HepG2 (cell line): Measurements from ENCODE around the gene IFNLR1.

Source experiments
- ELF4 ChIP-seq: sonication (generic); formaldehyde crosslinking; IDR thresholded peaks from 2 replicates; pipeline ENCODE4 v1.5.0; 2020; ENCODE audit warnings: missing genetic modification reagents, mild to moderate bottlenecking, moderate library complexity, borderline replicate concordance
- ESRRA ChIP-seq: sonication (generic); formaldehyde crosslinking; IDR thresholded peaks from 2 replicates; pipeline ENCODE4 v1.5.1; 2020; ENCODE audit warnings: mild to moderate bottlenecking, low read depth, missing genetic modification reagents
- FOSL2 ChIP-seq: sonication (generic); formaldehyde crosslinking; IDR thresholded peaks from 2 replicates; pipeline ENCODE4 v1.4.0; 2020; ENCODE audit warnings: missing genetic modification reagents
- GABPA ChIP-seq, 2 experiments: IDR thresholded peaks; 2 replicates each; pipeline ENCODE4 v1.6.1; 2011 to 2016; ENCODE audit warnings: low read depth in 2 of 2, low read length in 1 of 2, missing biosample characterization in 1 of 2, missing genetic modification characterization in 1 of 2
- NR2F6 ChIP-seq, 2 experiments: IDR thresholded peaks; 2 replicates each; pipeline ENCODE4 v1.6.1; 2016; ENCODE audit warnings: antibody characterized with exemption in 1 of 2, mild to moderate bottlenecking in 1 of 2
- POLR2A ChIP-seq, 2 experiments: IDR thresholded peaks; 2 replicates each; pipeline ENCODE4 v1.6.1; 2011; ENCODE audit warnings: low read depth in 2 of 2, low read length in 2 of 2, mild to moderate bottlenecking in 1 of 2, moderate library complexity in 1 of 2; ENCODE audit not compliant: insufficient read depth in 1 of 2
- SMAD9 ChIP-seq: sonication (generic); formaldehyde crosslinking; IDR thresholded peaks from 2 replicates; pipeline ENCODE4 v1.5.1; 2020; ENCODE audit warnings: mild to moderate bottlenecking, missing genetic modification reagents
- STAT5B ChIP-seq: sonication (generic); formaldehyde crosslinking; IDR thresholded peaks from 2 replicates; pipeline ENCODE4 v1.4.0; 2020; ENCODE audit warnings: missing genetic modification reagents
- ZFP36L2 ChIP-seq: sonication (generic); formaldehyde crosslinking; IDR thresholded peaks from 2 replicates; pipeline ENCODE4 v1.4.0; 2020; ENCODE audit warnings: missing genetic modification reagents
- TF ChIP-seq, protein P1 (sequence below): sonication (generic); formaldehyde crosslinking; IDR thresholded peaks from 2 replicates; pipeline ENCODE4 v1.5.0; 2020; ENCODE audit warnings: mild to moderate bottlenecking, missing genetic modification reagents, moderate library complexity
- TF ChIP-seq, protein P2 (sequence below): sonication (generic); formaldehyde crosslinking; conservative IDR thresholded peaks from 2 replicates; pipeline ENCODE4 v1.8.0; 2022; ENCODE audit warnings: low read depth, missing genetic modification reagents
- TF ChIP-seq, protein P3 (sequence below), 2 experiments: fragments of 450-650 bp in 1 of 2; sonication (generic) in 1 of 2; formaldehyde crosslinking in 1 of 2; IDR thresholded peaks; 2 replicates each; pipeline versions ENCODE4 v1.6.1 to v1.8.0; 2016 to 2022; ENCODE audit warnings: antibody characterized with exemption in 1 of 2, mild to moderate bottlenecking in 1 of 2, missing genetic modification reagents in 1 of 2
- TF ChIP-seq, protein P4 (sequence below): IDR thresholded peaks from 2 replicates; pipeline ENCODE4 v1.6.1; 2016; ENCODE audit warnings: missing compliant biosample characterization, missing genetic modification reagents, borderline replicate concordance

DNA sequence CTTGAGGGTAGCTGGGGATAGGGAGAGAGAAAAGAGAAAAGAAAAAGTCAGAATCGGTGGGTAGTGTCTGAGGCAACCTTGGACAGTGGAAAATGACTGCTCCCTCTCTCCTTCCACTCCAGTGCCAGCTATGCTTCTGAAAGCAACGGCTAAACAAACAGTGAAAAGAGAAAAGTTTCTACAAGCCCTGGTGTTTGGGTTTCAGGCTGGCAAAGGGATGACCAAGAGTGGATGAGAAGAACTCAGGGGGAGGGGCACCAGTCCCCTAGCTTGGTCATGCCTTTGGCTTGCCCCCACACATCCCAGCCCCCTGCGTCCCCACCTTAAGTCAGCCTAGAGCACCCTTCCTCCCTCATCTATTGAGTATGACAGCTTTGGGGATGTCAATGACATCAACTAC, 52.7 kb downstream of the IFNLR1 start:
- TF ChIP-seq ESRRA: no peak
- no peak for TF ChIP-seq FOSL2
- TF ChIP-seq, protein P1, sequence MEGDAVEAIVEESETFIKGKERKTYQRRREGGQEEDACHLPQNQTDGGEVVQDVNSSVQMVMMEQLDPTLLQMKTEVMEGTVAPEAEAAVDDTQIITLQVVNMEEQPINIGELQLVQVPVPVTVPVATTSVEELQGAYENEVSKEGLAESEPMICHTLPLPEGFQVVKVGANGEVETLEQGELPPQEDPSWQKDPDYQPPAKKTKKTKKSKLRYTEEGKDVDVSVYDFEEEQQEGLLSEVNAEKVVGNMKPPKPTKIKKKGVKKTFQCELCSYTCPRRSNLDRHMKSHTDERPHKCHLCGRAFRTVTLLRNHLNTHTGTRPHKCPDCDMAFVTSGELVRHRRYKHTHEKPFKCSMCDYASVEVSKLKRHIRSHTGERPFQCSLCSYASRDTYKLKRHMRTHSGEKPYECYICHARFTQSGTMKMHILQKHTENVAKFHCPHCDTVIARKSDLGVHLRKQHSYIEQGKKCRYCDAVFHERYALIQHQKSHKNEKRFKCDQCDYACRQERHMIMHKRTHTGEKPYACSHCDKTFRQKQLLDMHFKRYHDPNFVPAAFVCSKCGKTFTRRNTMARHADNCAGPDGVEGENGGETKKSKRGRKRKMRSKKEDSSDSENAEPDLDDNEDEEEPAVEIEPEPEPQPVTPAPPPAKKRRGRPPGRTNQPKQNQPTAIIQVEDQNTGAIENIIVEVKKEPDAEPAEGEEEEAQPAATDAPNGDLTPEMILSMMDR (CRISPR knock-in tag): no peak
- TF ChIP-seq POLR2A (IDR thresholded peaks at IDR 0.05; ENCODE audit: insufficient read depth in 1 of 2, low read depth in 2 of 2, low read length in 2 of 2): no peak
- TF ChIP-seq, protein P2, sequence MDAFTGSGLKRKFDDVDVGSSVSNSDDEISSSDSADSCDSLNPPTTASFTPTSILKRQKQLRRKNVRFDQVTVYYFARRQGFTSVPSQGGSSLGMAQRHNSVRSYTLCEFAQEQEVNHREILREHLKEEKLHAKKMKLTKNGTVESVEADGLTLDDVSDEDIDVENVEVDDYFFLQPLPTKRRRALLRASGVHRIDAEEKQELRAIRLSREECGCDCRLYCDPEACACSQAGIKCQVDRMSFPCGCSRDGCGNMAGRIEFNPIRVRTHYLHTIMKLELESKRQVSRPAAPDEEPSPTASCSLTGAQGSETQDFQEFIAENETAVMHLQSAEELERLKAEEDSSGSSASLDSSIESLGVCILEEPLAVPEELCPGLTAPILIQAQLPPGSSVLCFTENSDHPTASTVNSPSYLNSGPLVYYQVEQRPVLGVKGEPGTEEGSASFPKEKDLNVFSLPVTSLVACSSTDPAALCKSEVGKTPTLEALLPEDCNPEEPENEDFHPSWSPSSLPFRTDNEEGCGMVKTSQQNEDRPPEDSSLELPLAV (CRISPR knock-in tag): no peak
- TF ChIP-seq, protein P3, sequence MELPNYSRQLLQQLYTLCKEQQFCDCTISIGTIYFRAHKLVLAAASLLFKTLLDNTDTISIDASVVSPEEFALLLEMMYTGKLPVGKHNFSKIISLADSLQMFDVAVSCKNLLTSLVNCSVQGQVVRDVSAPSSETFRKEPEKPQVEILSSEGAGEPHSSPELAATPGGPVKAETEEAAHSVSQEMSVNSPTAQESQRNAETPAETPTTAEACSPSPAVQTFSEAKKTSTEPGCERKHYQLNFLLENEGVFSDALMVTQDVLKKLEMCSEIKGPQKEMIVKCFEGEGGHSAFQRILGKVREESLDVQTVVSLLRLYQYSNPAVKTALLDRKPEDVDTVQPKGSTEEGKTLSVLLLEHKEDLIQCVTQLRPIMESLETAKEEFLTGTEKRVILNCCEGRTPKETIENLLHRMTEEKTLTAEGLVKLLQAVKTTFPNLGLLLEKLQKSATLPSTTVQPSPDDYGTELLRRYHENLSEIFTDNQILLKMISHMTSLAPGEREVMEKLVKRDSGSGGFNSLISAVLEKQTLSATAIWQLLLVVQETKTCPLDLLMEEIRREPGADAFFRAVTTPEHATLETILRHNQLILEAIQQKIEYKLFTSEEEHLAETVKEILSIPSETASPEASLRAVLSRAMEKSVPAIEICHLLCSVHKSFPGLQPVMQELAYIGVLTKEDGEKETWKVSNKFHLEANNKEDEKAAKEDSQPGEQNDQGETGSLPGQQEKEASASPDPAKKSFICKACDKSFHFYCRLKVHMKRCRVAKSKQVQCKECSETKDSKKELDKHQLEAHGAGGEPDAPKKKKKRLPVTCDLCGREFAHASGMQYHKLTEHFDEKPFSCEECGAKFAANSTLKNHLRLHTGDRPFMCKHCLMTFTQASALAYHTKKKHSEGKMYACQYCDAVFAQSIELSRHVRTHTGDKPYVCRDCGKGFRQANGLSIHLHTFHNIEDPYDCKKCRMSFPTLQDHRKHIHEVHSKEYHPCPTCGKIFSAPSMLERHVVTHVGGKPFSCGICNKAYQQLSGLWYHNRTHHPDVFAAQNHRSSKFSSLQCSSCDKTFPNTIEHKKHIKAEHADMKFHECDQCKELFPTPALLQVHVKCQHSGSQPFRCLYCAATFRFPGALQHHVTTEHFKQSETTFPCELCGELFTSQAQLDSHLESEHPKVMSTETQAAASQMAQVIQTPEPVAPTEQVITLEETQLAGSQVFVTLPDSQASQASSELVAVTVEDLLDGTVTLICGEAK (IDR thresholded peaks at IDR 0.05): no peak
- TF ChIP-seq, protein P3 (CRISPR knock-in tag; IDR thresholded peaks at IDR 0.05): no peak
- no peak for TF ChIP-seq SMAD9 (CRISPR knock-in tag)
- TF ChIP-seq ZFP36L2 (CRISPR knock-in tag): no peak
- TF ChIP-seq NR2F6 (IDR thresholded peaks at IDR 0.05): no peak
- TF ChIP-seq NR2F6 (CRISPR knock-in tag; IDR thresholded peaks at IDR 0.05): no peak
- TF ChIP-seq, protein P4, sequence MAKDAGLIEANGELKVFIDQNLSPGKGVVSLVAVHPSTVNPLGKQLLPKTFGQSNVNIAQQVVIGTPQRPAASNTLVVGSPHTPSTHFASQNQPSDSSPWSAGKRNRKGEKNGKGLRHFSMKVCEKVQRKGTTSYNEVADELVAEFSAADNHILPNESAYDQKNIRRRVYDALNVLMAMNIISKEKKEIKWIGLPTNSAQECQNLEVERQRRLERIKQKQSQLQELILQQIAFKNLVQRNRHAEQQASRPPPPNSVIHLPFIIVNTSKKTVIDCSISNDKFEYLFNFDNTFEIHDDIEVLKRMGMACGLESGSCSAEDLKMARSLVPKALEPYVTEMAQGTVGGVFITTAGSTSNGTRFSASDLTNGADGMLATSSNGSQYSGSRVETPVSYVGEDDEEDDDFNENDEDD (CRISPR knock-in tag): no peak
- TF ChIP-seq ELF4 (CRISPR knock-in tag): no peak
- no peak for TF ChIP-seq GABPA (IDR thresholded peaks at IDR 0.05; ENCODE audit: low read depth, low read length)
- no peak for TF ChIP-seq GABPA (CRISPR knock-in tag; IDR thresholded peaks at IDR 0.05; ENCODE audit: low read depth)
- TF ChIP-seq STAT5B (CRISPR knock-in tag): no peak
